Measurements from ENCODE around the gene SF3A1. TPM values are rescaled to one million over a fixed set of nuclear protein-coding genes. Genes with fewer than 3 reads are reported as not detected.
A peak's percentile ranks its signal among the peaks of the same experiment; 100 is the strongest.

Gene SF3A1
- total and polyA plus RNA-seq, 9 of the 15 experiments (the other 6 are each of a cell fraction or from before 2014, with no cell fraction given) = 6.7 to 228 (median 13.0) TPM

DNA sequence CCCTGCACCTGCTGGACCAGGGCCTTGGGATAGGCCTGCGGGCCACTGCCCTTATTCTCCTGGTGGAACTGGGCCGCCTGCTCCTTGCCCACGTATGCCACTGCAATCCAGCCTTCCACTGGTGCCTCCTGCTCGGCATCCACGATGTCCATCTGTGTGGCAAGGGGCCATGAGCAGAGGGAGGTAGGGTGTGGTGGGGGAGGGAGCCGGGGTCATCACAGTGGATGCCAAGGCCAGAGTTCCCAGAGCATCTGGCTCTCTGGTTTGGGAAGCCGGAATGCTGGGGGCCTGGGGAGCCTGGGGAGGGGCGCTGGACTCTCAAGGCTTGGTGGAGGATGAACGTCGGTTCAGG, 29.9 kb upstream of the SF3A1 start:
- no peak for DNase-seq (ENCODE audit: extremely low read depth in 1 of 4, low spot score in 3 of 4)
- BruUV-seq (replicated peaks) = no TSS peak
- H3K36me3 ChIP-seq (ENCODE audit: control insufficient read depth, insufficient read depth, low read length) = no peaks in the 10 kb centered on the region
- no peaks in the 10 kb centered on the region for H3K79me2 ChIP-seq (ENCODE audit: control insufficient read depth, insufficient read depth, low read length)
- no peak for ATAC-seq
- intact Hi-C loops (cut with micrococcal nuclease) = loop anchor here (5.0 kb wide), 1 partner anchor 279 kb away; no protein-coding TSS in a partner anchor
- H3K9me3 ChIP-seq (replicated peaks; ENCODE audit: control insufficient read depth, insufficient read depth, low read depth, low read length) = peaks cover 8% of the 10 kb centered on the region; the same call in 1 of the 2 replicates
- peak overlapping the region; percentile 68 for H2AFZ ChIP-seq (ENCODE audit: low read depth, low read length)
- H3K27ac ChIP-seq (ENCODE audit: extremely low read depth, low read depth, low read length) = no peak overlapping the region
- H3K4me3 ChIP-seq = peak overlapping the region; percentile 48
- H3K27me3 ChIP-seq (ENCODE audit: control insufficient read depth in 2 of 2, insufficient read depth in 2 of 2, low read length in 2 of 2) = no peaks in the 10 kb centered on the region
- peaks cover 10 to 24% of the 10 kb centered on the region in 2 experiments; a peak in 4 of 5 replicates for H3K4me1 ChIP-seq (replicated peaks in 1 of 2; ENCODE audit: control insufficient read depth in 2 of 2, insufficient read depth in 2 of 2, low read length in 2 of 2)
- in situ Hi-C loops (cut with MboI) = loop anchor here (25.0 kb wide), 1 partner anchor 274 kb away; no protein-coding TSS in a partner anchor
- peak overlapping the region; percentile 65 for H3K4me2 ChIP-seq (ENCODE audit: insufficient read depth, low read length)
- WGBS (ENCODE audit: insufficient coverage, low coverage, missing lambda C conversion rate) = 65% methylated on average over 5 of the region's 10 CpGs
- no peak for TF ChIP-seq ZNF140 (CRISPR knock-in tag; IDR thresholded peaks at IDR 0.05)
- no peak for TF ChIP-seq L3MBTL2 (IDR thresholded peaks at IDR 0.05)
- TF ChIP-seq BDP1 (IDR thresholded peaks at IDR 0.05; ENCODE audit: insufficient read depth, insufficient read length) = no peak
- no peak for TF ChIP-seq EZH2 (IDR thresholded peaks at IDR 0.05; ENCODE audit: borderline replicate concordance, low read depth, low read length)
- no peak for TF ChIP-seq GTF2F1 (IDR thresholded peaks at IDR 0.05; ENCODE audit: low read depth, low read length)
- TF ChIP-seq, protein P1, sequence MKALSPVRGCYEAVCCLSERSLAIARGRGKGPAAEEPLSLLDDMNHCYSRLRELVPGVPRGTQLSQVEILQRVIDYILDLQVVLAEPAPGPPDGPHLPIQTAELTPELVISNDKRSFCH (CRISPR knock-in tag; IDR thresholded peaks at IDR 0.05) = no peak
- TF ChIP-seq, protein P1 (tag; IDR thresholded peaks at IDR 0.05) = no peak
- TF ChIP-seq, protein P2, sequence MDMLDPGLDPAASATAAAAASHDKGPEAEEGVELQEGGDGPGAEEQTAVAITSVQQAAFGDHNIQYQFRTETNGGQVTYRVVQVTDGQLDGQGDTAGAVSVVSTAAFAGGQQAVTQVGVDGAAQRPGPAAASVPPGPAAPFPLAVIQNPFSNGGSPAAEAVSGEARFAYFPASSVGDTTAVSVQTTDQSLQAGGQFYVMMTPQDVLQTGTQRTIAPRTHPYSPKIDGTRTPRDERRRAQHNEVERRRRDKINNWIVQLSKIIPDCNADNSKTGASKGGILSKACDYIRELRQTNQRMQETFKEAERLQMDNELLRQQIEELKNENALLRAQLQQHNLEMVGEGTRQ (CRISPR knock-in tag; IDR thresholded peaks at IDR 0.05) = no peak
- no peak for TF ChIP-seq ZNF76 (CRISPR knock-in tag; IDR thresholded peaks at IDR 0.05; ENCODE audit: borderline replicate concordance)
- TF ChIP-seq ELF4 (CRISPR knock-in tag; IDR thresholded peaks at IDR 0.05) = no peak
- no peak for TF ChIP-seq GABPB1 (CRISPR knock-in tag; IDR thresholded peaks at IDR 0.05)
- peak overlapping the region; percentile 41 to 90; a peak in 3 of 4 replicates for H3K9ac ChIP-seq (ENCODE audit: insufficient read depth in 1 of 2, low read depth in 2 of 2, low read length in 2 of 2)
- no peak for FAIRE-seq
- H3K9me1 ChIP-seq (ENCODE audit: control insufficient read depth, insufficient read depth, low read length) = no peaks in the 10 kb centered on the region
- CTCF ChIA-PET (ENCODE audit: low intra/inter-chr PET ratio) = interaction anchor here (1.2 to 2.4 kb wide), 3 partner anchors 99 to 124 kb away, joined by 7 to 31 read pairs (median 16); no protein-coding TSS in a partner anchor
- no peaks in the 10 kb centered on the region for H4K20me1 ChIP-seq (replicated peaks; ENCODE audit: control insufficient read depth, insufficient read depth, low read length)
- POLR2A ChIA-PET = interaction anchor here (1.1 kb wide), 1 partner anchor 10 kb away, joined by 4 read pairs; no protein-coding TSS in a partner anchor

Measured in K562 (cell line).